Measurements from ENCODE around the gene ATG2B.

DNA sequence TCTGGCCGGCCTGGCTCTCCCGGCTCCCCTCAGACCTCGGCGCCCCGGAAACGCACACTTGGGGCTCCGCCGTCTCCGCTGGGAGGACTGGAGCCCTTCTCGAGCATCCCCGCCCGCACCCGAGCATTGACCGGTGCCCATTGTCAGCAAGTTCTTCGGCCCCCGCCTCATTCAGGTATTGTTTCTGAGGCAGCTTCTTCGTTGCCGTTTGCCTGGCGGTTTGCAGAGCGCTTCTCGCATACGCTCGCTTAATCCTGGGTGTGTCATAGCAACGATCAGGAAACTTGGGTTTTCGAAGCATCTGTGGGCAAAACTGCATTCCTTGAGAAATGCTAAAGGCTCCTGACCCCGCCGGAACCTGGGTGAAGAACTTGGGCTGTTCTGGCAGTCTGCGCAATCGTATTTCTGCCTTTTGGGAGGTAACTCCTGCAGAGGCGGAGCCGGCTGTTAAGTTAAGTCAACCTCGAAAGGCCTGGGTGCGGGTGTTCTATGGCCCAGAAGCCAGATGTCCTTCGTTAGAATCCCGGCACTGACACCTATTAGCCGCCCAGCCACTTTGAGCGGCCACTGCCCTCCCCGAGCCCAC, 703 bp upstream of the ATG2B start:
- TF ChIP-seq POLR2AphosphoS5 (IDR thresholded peaks at IDR 0.05; ENCODE audit: borderline replicate concordance, low read depth, low read length), result no peak
- no peak for TF ChIP-seq FOXP2 (optimal IDR thresholded peaks at IDR 0.05; ENCODE audit: control extremely low read depth, extremely low read length, insufficient read depth)
- TF ChIP-seq EZH2 (IDR thresholded peaks at IDR 0.05), result no peak
